Ectodermal cell (in vitro differentiated cells): ENCODE data around the gene CABLES1.

ENCODE experiments used
- H3K27ac ChIP-seq: 2 replicates; pipeline ENCODE4 v1.7.0; 2013; ENCODE audit warnings: mild to moderate bottlenecking, low read depth, low read length; ENCODE audit not compliant: insufficient read depth, poor library complexity, severe bottlenecking
- H3K27me3 ChIP-seq: 2 replicates; pipeline ENCODE4 v1.7.0; 2013; ENCODE audit warnings: mild to moderate bottlenecking, low read length; ENCODE audit not compliant: insufficient read depth, control insufficient read depth, poor library complexity, severe bottlenecking
- H3K36me3 ChIP-seq: one replicate; pipeline ENCODE4 v1.7.0; 2013; ENCODE audit warnings: low read length; ENCODE audit not compliant: control insufficient read depth, insufficient read depth
- H3K4me1 ChIP-seq: one replicate; pipeline ENCODE4 v1.7.0; 2013; ENCODE audit warnings: low read length; ENCODE audit not compliant: control insufficient read depth, insufficient read depth
- H3K4me3 ChIP-seq: 2 replicates; pipeline ENCODE4 v1.7.0; 2013; ENCODE audit warnings: low read depth, low read length, control low read depth; ENCODE audit not compliant: insufficient read depth
- H3K9me3 ChIP-seq: 2 replicates; pipeline ENCODE4 v1.7.0; 2013; ENCODE audit warnings: mild to moderate bottlenecking, low read length, moderate library complexity; ENCODE audit not compliant: control insufficient read depth
- WGBS, 2 experiments: methylation state at CpG; one replicate each; pipeline ENCODE4 v1.1.7; 2013; ENCODE audit warnings: missing lambda C conversion rate in 2 of 2; 5-methylcytosine and 5-hydroxymethylcytosine counted together

The CABLES1 gene

GRCh38 chr18:23129355-23130002 lies 5.8 kb upstream of the CABLES1 start:
- no peak overlapping the region for H3K4me3 ChIP-seq
- WGBS, 2 experiments: 90 to 93% methylated on average over 8 of the region's 8 CpGs

GRCh38 chr18:23131693-23132319 lies 3.5 kb upstream of the CABLES1 start:
- H3K4me3 ChIP-seq: no peak overlapping the region
- 38 to 47% methylated on average over 4 to 7 of the region's 8 CpGs for WGBS, 2 experiments
- no peaks in the 10 kb centered on the region for H3K36me3 ChIP-seq
- H3K27me3 ChIP-seq: peaks cover 30% of the 10 kb centered on the region
- peaks cover 16% of the 10 kb centered on the region for H3K4me1 ChIP-seq
- H3K9me3 ChIP-seq: no peaks in the 10 kb centered on the region
- H3K27ac ChIP-seq: no peak overlapping the region

More at GRCh38 chr18:23129355-23130002, 5.8 kb upstream of the CABLES1 start:
- Histone ChIP-seq H3K9me3 (no peaks in the 10 kb centered on the region), H3K36me3 (no peaks in the 10 kb centered on the region), H3K27me3 (peaks cover 10% of the 10 kb centered on the region), H3K27ac (no peak overlapping the region), H3K4me1 (peaks cover 5% of the 10 kb centered on the region)

GRCh38 chr18:23133860-23134779 lies 1.2 kb upstream of the CABLES1 start:
- peak overlapping the region; percentile 57 for H3K4me3 ChIP-seq
- H3K4me1 ChIP-seq: peaks cover 27% of the 10 kb centered on the region
- no peaks in the 10 kb centered on the region for H3K36me3 ChIP-seq
- H3K9me3 ChIP-seq: no peaks in the 10 kb centered on the region
- H3K27me3 ChIP-seq: peaks cover 46% of the 10 kb centered on the region
- H3K27ac ChIP-seq: no peak overlapping the region
- WGBS, 2 experiments: 2% methylated on average over 16 of the region's 18 CpGs

DNA sequence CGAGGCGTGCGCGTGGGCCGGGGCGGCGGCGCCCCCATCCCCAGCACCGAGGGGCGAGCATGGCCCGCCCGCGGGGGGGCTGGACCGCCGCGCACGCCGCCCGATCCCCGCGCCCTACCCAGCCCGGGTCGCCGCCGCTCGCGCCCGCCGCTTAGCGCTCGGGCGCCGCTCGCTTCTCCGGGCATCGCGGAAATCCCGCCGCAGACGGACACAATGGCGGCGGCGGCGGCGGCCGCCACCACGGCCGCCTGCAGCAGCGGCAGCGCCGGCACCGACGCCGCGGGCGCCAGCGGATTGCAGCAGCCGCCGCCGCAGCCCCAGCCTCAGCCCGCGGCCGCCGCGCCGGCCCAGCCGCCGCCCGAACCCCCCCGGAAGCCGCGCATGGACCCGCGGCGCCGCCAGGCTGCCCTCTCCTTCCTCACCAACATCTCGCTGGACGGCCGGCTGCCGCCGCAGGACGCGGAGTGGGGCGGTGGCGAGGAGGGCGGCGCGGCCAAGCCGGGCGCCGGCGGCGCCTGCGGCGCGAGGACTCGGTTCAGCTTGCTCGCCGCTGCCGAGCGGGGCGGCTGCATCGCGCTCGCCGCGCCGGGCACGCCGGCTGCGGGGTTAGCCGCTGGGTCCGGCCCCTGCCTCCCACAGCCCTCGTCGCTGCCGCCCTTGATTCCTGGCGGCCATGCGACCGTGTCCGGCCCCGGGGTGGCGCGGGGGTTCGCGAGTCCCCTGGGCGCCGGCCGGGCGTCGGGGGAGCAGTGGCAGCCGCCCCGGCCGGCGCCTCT lies 453 bp downstream of the CABLES1 start:
- Histone ChIP-seq H3K36me3 (no peaks in the 10 kb centered on the region), H3K27ac (no peak overlapping the region), H3K27me3 (peaks cover 46% of the 10 kb centered on the region), H3K4me1 (peaks cover 27% of the 10 kb centered on the region), H3K4me3 (peak overlapping the region; percentile 57), H3K9me3 (no peaks in the 10 kb centered on the region)
- WGBS, 2 experiments: 0% methylated on average over 134 of the region's 134 CpGs

DNA sequence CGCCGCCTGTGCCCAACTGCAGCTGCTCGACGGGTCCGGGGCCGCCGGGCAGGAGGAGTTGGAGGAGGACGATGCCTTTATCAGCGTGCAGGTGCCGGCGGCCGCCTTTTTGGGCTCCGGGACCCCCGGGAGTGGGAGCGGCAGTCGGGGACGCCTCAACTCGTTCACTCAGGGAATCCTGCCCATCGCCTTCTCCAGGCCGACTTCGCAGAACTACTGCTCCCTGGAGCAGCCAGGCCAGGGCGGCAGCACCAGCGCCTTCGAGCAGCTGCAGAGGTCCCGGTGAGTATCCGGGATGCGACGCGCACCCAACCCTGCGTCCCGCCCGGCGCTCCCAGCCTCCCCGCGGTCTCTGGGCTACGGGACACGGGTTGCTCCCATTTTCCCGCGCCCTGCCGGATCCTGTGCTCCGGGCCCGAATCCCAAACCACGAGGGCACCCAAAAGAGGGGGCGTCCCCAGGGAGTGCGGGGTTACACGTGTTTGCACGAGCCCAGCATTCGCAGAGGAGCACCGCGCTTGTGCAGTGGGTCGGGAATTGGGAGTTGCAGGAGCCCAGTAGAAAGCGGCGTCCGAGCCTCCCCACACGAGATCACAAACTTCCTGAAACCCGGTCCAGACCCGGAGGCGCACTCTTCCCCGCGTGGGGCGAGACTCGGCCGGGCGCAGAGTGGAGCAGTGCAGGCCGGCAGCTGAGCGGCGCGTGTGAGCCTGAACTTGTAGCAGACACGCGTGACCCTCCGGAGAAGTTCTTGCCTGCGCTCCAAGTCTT lies 1.2 kb downstream of the CABLES1 start:
- 1% methylated on average over 72 of the region's 72 CpGs for WGBS, 2 experiments
- peak overlapping the region; percentile 57 for H3K4me3 ChIP-seq
- no peak overlapping the region for H3K27ac ChIP-seq
- no peaks in the 10 kb centered on the region for H3K9me3 ChIP-seq
- H3K27me3 ChIP-seq: peaks cover 46% of the 10 kb centered on the region
- no peaks in the 10 kb centered on the region for H3K36me3 ChIP-seq
- H3K4me1 ChIP-seq: peaks cover 35% of the 10 kb centered on the region

- Histone ChIP-seq H3K27me3 (peaks cover 46% of the 10 kb centered on the region), H3K4me3 (peak overlapping the region; percentile 57), H3K9me3 (no peaks in the 10 kb centered on the region), H3K36me3 (no peaks in the 10 kb centered on the region), H3K4me1 (peaks cover 40% of the 10 kb centered on the region), H3K27ac (no peak overlapping the region)
- WGBS, 2 experiments: 3 to 4% methylated on average over 12 of the region's 12 CpGs
Observed at GRCh38 chr18:23137097-23137635, 1.9 kb downstream of the CABLES1 start.

DNA sequence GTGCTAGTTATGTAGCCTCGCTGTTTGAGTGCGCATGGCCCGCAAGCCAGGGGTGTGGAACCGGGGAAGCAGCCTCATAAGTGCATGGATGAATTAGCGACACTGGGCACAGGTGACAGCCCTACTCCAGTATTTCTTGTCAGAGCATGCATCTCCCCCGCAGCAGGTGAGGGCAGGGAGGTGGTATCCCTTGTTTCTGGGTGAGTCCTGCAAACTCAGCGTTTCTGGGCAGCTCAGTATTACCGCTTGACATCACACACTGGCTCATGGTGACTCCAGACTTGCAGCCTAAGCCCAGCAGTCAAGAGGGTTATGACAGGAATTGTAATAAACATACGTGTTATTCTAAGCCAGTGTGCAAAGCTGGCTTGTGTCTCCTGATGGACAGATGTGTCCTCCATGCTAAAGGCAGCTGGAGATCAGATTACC lies 2.5 kb downstream of the CABLES1 start:
- H3K27me3 ChIP-seq: peaks cover 46% of the 10 kb centered on the region
- no peaks in the 10 kb centered on the region for H3K9me3 ChIP-seq
- H3K27ac ChIP-seq: no peak overlapping the region
- peaks cover 40% of the 10 kb centered on the region for H3K4me1 ChIP-seq
- no peaks in the 10 kb centered on the region for H3K36me3 ChIP-seq
- WGBS, 2 experiments: 80 to 81% methylated on average over 9 of the region's 9 CpGs
- H3K4me3 ChIP-seq: no peak overlapping the region

GRCh38 chr18:23138471-23138870 lies 3.2 kb downstream of the CABLES1 start:
- H3K4me1 ChIP-seq: peaks cover 44% of the 10 kb centered on the region
- 89 to 92% methylated on average over 5 of the region's 5 CpGs for WGBS, 2 experiments
- H3K9me3 ChIP-seq: no peaks in the 10 kb centered on the region

More at GRCh38 chr18:23138471-23138870, 3.2 kb downstream of the CABLES1 start:
- Histone ChIP-seq H3K27me3 (peaks cover 46% of the 10 kb centered on the region), H3K36me3 (no peaks in the 10 kb centered on the region), H3K27ac (no peak overlapping the region), H3K4me3 (no peak overlapping the region)
